GM21576 (cell line): ENCODE measurements around the gene FBXO34.
"Not testable (repeated sequence)": the region's sequence is repeated elsewhere in the genome, so short reads cannot be mapped to it uniquely, and the experiment has no call there.

Experiments
- ATAC-seq: cut with Tn5 transposase; IDR thresholded peaks from one replicate; pipeline ENCODE4 v1.9.1; 2021; ENCODE audit warnings: mild to moderate bottlenecking, moderate library complexity; ENCODE audit not compliant: unreplicated experiment

The FBXO34 gene

DNA sequence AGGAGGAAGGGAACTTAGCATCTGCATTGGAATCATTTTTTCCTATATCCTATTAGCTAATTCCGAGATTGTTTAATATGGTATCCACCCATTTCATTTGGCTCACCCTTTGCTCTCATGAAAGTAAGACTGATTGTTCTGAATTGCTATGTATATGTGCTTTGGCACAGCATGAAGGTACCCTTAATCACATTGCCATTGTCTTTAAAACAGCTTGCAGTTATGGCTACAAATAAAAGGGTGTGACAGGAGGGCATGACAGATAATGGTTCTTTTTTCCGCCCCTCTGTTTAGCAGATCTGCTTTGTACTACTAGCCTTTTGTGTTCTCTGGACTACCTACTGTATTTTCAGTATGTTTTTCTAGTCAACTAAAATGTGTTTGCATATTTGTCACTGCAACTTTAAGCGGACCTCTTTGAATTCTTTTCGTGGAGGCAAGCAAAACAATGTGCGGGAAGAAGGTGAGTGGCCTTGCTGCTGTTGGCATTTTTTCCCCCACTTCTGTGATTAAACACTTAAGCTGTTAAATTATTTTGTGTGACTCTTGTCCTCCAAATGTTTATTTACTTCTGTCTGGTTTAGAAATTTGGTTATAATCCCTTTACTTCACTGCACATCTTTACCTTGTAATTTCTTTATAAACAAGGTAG is 35.8 kb downstream of the FBXO34 start:
- no peak for ATAC-seq

DNA sequence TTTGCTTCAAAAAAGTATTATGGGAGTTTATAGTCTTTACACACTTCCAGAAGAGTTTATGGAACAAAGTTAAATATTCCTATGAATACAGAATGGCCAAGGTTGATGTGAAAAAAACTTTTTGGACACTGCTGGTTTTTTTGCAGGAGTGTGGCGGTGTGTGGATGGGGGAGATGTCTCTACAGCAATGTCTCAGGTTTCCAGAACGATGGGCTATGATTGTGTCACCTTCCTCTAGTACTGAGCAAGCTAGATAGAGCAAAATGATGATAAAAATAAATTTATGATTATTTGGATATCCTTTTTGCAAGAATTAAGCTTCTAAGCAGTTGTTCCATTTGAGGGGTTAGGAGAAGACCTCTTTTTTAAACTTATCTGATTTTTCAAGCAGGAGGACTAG is 37.9 kb downstream of the FBXO34 start:
- no peak for ATAC-seq

DNA sequence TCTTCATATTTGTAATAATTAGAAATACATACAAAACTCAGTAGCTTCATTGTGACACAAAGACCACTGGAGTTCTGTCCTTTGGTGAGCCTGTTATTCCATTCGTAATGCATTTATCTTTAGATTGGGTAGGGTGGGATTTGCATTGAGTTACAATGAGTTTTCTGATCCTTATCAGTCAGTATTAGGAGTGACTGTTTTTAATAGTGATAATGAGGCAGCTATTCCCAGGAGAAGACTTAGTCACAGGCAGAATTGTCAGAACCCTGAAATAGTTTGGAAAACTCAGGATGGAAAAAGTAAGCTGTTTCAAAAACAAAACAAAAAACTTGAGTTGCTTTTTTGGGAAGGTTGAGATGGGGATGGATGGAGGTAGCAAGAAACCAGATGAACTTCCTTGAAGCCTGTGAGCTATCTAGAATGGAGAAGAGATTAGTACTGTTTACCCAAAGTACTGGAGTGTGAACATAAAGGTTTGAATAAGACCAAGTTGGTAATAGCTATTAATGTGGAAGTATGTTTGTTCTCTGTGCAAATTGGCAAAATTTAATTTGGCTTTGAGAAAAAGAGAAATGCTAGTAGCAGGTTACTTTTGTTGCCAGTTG is 38.6 kb downstream of the FBXO34 start:
- no peak for ATAC-seq

DNA sequence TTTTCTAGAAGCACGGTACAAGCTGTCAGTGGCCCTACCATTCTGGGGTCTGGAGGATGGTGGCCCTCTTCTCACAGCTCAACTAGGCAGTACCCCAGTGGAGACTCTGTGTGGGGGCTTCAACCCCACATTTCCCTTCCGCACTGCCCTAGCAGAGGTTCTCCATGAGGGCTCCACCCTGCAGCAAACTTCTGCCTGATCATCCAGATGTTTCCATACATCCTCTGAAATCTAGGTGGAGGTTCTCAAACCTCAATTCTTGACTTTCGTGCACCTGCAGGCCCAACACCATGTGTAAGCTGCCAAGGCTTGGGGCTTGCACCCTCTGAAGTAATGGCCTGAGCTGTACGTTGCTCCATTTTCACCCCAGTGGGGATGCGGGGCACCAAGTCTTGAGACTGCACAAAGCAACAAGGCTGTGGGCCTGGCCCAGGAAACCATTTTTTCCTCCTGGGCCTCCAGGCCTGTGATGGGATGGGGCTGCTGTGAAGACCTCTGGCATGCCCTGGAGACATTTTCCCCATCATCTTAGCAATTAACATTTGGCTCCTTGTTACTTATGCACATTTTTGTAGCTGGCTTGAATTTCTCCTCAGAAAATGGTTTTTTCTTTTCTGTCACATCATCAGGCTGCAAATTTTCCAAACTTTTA is 41.3 kb downstream of the FBXO34 start:
- ATAC-seq: not testable (repeated sequence)

DNA sequence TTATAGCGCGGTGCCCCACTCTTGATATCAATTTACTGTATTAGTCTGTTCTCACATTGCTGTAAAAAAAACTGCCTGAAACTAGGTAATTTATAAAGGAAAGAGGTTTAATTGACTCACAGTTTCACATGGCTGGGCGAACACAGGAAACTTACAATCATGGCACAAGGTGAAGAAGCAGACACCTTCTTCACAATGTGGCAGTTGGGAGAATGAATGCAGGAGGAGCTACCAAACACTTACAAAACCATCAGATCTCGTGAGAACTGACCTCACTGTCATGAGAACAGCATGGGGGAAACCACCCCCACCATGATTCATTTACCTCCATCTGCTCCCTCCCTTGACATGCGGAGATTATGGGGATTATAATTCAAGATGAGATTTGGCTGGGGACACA is 42.3 kb downstream of the FBXO34 start:
- ATAC-seq: no peak

DNA sequence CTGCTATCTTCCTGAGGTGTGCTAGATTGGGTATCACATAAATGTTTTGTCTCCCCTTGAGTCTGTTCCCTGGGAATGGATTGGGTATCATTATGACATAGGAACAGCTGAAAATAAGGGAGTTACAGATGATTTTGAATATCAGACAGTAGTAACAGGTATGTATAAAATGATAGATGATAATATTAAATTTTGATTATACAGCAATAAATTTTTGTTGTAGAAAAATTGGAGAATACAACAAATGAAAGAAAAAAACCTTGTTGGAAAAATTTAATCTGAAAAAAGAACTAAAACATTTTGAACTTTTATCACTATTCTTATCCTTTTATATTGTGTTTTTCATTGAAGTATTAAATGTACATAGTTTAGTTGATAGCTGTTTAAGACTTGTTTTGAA is 43.2 kb downstream of the FBXO34 start:
- ATAC-seq: no peak

DNA sequence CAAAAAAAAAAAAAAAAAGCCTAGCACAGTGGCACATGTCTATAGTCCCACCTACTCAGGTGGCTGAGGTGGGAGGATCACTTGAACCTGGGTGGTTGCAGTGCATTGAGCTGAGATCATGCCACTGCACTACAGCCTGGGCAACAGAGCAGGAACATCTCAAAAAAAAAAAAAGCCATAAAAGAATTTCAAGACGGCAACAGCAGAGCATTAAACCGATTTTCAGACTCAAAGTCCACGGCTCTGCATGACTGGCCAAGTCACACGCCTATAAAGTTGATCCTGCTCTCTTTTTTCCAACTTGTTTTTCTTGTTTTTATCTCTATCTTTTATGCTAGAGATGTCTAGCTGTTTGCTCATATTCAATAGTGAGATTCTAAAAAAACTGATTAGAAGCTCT is 45.3 kb downstream of the FBXO34 start:
- no peak for ATAC-seq

DNA sequence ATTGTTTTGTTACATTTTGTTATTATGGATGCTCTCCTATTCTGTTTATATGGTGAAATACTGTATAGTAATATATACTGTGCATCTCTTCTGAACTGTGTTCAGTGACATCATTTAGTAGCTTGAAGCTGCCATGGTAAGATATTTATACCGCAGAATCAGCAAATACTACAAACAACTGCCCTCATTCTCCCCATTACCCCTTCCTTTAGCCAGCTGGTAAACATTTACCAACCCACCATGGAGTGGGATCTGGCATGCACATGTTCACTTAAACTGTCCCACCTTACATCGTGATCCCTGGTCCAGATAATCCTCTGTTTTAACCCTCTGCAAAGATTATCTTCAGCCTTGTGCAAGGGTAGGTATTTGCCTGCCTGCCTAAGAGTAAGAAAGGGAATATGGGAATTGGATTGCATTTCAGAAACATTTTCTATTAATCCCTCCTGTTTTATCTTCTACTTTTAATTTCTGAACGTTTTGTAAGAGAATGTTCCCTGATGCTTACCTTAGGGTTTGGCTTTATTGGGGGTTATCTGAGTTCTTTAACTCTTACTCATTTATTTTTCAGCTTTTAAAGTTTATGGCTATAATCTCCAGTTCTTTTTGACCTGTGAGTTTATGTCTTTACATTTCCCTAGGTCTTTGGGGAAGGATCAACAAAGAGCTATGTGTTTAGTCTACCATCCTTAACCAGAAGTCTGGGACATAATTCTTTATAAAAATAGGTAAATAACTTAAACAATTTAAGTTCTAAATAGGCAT is 46.5 kb downstream of the FBXO34 start:
- ATAC-seq: no peak

DNA sequence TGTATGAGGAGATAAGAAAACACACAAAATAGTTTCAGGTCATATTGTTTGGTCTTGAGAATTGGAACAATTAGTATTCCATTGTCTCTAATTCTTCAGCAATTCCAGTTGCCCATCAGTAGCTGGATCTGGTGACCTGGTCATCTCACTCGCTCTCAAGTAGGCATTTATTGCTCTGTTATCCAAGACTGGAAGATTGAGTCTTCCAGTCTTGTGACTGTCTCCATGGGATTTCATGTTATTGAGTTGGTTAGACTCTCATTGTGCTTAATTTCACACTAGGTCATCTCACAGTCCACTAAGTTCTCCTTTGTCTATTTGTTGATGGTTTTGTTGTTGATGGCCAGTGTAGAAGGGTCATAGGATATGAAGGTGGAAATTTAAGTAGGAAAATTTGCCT is 47.5 kb downstream of the FBXO34 start:
- no peak for ATAC-seq

DNA sequence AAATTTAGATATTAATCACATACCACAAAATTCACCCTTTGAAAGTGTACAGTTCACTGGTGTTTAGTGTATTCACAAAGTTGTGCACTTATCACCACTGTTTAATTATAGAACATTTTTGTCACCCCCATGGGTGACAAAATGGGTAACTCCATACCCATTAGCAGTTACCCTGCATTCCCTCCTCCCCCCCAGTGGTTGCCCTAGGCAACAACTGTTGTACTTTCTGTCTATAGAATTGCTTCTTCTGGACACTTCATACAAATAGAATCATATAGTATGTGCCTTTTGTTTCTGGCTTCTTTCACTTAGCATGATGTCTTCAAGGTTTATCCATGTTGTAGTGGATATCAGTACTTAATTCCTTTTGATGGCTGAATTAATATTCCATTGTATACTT is 52.7 kb downstream of the FBXO34 start:
- ATAC-seq: no peak

DNA sequence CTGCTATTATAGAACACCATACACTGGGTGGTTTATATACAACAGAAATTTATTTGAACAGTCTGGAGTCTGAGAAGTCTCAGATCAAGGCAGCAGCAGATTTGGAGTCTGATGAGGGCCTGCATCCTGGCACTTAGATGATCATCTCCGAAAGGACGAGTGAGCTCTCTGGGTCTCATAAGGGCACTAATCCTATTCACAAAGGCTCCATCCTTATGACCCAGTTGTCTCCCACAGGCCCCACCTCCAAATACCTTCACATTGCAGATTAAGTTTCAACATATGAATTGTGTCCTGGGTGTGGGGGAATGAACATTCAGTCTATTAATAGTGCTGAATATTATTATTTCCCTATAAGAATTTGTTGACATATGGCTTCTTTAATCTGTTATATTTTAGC is 53.6 kb downstream of the FBXO34 start:
- no peak for ATAC-seq

DNA sequence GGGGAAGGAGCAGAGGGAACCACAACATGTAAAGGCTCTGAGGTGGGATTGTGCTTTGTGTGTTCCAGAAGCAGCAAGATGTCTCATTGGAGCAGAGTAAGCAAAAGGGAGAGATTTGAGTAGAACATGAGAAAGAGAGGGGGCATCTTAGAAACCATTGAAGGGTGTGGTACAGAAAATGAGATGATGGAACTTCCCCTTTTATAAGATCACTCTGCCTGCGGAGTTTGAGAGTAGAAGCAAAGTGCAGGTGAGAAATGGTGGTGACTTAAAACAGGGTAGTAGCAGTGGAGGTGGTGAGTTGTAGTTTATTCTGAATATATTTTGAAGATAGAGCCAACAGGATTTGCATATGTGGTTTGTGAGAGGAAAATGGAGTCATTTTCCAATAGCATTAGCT is 56.0 kb downstream of the FBXO34 start:
- ATAC-seq: peak; percentile 80

DNA sequence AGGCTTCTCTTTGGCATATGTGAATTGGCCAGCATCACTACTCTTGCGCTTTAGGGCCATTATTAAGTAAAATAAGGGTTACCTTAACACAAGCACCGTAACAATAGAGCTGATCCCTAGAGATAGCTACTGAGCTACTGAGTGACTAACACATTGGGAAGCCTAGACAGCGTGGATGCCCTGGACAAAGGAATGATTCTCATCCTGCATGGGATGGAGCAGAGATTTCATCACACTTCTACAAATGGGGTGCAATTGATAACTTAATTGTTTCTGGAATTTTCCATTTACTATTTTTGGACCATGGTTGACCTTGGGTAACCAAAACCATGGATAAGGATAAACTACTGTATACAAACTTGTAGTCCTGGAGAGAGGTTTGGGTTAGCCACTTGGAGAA is 57.1 kb downstream of the FBXO34 start:
- no peak for ATAC-seq

DNA sequence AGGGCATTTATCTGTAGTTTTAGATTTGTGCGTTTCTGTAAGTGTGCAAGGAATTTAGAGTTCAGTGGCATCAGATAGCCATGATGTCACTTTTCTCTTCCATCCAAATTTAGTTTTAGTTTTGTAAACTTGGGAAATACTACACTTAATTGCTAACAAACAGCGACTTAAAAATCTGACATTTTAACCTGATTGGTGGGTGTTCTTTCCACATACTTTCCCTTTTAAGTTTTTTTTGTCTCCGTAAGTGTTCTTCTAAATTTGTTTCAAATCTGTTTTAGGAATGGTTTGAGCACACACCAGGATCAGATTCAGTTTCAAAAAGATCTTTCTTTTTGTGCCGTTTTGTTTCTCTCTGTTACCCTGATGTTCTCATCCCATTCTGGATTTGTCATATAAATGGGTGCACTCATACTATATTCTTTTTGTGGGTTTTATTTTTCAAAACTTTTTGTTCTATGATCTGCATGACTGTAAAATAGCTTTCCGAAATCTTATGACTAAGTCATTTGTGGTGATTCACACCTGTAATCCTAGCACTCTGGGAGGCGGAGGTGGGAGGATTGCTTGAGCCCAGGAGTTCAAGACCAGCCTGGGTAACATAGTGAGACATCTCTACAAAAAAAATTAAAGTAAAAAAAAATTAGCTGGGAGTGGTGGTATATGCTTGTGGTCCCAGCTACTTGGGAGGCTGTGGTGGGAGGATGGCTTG is 58.9 kb downstream of the FBXO34 start:
- ATAC-seq: no peak

DNA sequence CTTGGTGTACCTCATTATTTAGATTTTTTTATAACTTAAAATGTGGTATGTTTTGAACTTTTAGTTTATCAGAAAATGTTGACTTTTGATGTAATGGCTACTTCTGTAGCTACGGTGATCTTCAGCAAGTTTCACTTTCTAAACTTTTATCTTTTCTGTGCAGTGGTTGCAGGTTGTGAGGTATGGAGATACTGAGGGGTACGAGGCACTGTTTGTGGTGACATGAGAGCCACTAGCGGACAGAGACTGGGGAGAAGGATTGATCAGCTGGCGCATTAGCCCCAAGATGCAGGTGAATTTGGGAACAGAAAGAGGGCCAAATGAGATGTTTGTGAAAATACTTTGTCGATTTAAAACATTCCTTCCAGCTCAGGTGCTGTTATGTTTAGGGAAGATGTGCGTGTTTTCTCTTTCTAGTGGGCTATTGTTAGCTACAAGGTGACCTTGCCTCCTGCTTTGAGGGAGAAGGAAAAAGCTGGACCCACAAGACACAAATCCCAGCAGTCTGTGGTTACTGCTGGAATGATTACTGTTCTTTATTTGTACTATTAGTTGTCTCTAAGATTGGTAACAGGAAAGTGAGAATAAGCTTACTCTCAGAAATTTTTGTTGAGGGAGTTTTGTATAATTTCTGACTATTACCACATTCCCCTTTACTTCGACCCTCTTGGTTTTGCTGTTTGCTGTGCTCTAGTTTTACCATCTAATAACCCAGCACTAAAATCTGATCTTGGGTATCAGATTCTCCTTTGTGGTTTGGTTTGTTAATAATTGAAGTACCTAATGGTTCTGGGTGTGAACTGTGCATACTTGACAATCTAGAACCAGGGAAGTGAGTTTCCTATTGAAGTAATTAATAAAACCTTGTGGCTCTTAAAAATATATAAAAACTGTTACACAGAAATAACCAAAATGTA is 61.7 kb downstream of the FBXO34 start:
- ATAC-seq: no peak

DNA sequence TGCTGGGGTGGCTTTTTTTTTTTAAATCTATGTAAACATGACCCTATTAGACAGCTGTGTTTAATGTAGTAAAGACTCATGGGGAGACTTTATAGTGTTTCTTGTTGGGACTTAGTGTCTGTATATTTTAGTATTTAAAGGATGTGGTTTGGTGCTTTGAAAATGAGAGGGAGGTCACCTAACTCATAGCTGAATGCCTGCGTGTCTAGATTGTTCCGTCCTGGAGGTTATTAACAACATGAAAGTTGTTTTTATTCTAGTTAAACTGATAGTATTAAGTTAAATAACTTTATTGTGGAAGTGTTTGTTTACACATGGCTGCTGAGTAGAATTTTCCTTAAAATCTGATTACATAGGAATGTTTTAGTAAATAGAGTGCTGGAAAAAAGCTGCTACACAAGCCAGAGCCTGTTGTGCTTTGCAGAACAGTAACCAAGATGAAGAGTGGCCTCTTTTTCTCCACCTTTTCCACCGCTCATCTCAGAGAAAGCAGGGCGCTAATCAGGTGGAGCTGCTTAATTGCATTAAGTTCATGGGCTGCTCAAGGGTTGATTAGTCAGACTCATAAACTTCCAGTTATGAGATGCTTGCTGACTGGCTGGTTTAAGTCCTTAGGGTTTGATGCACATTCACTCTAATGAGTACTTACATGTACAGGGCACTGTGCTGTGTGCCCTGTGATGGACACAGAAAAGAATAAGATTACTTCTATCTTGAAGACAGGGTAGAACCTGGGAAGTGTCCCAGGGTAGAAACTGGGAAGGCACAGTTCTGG is 62.7 kb downstream of the FBXO34 start:
- peak; percentile 48 for ATAC-seq

DNA sequence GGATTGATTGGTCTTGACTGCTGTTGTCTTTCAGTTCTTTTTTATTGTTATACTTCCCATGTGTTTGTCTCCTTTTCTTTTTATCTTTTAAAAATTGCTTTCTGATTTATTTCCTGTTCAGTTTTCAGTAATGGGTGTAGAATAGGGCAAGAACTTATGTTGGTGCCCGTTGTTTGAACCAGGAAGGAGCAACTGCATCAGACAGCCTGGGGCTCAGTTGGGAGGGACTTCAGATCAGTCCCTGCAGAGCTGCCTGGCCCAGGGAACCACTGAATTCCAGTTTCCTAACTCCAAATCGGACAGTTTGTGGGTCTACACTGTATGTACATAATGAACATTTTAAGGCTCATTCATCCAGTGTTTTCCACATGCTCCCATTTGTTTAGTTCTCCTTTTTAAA is 64.9 kb downstream of the FBXO34 start:
- ATAC-seq: no peak

DNA sequence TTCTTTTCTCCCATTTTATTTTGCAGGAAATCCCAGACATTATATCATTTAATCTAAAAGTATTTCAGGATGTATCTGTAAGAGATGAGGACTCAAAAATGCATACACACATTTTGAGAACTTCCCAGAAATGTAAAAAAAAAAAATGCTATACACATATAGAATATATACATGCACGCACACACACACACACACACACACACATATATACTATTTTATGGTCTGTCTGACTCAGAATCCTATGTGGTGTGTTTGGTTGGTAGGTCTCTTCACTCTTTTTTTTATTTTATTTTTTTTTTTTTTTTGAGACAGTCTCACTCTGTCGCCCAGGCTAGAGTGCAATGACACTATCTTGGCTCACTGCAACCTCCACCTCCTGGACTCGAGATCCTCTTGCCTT is 65.5 kb downstream of the FBXO34 start:
- no peak for ATAC-seq

DNA sequence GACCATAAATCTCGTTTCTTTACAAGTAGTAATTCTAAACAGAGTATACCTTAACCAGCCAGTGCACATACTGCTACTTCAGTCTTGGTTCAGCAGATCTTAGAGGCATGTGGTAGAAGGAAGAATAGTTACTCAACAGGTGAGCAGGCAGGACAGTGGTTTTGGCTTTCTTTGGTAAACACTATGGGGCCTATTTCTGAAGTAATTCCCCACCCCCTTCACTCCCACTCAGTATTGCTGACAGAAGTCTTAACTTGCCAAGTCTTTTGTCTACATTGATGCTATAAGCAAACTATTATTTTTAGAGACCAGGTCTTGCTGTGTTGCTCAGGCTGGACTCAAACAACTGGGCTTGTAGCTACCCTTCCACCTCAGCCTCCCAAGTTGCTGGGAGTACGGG is 68.5 kb downstream of the FBXO34 start:
- peak; percentile 76 for ATAC-seq
